HG02973 (cell line): ENCODE data around the gene EMC8.
"Not testable (repeated sequence)": the region's sequence is repeated elsewhere in the genome, so short reads cannot be mapped to it uniquely, and the experiment has no call there.

ENCODE experiments used
- ATAC-seq: cut with Tn5 transposase; IDR thresholded peaks from one replicate; pipeline ENCODE4 v1.9.1; 2021; ENCODE audit warnings: moderate library complexity; ENCODE audit not compliant: unreplicated experiment

EMC8 gene

GRCh38 chr16:85835227-85835751 lies 35.9 kb upstream of the EMC8 start:
- ATAC-seq = no peak

GRCh38 chr16:85834741-85835140 lies 35.4 kb upstream of the EMC8 start:
- no peak for ATAC-seq

- no peak for ATAC-seq
Measured at GRCh38 chr16:85833219-85833920, 34.0 kb upstream of the EMC8 start.

GRCh38 chr16:85832570-85833218 lies 33.4 kb upstream of the EMC8 start:
- ATAC-seq = peak; percentile 48

- ATAC-seq = no peak
Measured at GRCh38 chr16:85830821-85831220, 31.5 kb upstream of the EMC8 start.

DNA sequence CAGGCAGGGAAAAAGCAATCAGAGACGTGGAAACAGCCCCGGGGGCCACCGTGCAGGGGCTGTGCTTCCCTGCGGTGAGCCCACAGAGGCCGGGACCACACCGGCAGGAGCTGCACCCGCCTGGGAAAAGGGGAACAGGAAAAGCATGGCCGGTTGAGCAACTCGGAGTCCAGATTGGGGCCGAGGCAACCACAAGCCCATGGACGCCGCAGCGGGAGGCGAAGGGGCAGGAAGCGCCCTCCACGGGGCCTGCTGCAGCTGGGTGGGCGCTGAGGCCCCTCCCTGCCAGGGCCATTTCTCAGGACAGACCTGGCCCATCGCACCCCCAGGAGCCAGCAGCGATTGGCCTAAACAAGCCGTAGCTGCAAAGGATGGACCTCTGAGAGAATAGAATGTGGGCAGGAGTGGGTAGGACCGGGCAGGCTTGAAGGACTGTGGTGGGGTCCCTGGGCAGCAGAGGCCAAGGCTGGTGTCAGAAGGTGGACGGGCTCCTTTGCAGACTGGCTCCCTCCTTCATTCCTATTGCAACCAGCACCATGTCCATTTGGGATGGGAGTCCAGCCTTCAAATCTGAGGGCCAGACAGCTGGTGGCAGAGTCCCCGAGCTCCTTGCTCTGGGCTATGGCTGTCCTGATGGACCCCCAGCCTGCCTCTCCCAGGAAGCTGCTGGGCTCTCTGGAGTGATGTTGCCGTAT lies 30.6 kb upstream of the EMC8 start:
- no peak for ATAC-seq

DNA sequence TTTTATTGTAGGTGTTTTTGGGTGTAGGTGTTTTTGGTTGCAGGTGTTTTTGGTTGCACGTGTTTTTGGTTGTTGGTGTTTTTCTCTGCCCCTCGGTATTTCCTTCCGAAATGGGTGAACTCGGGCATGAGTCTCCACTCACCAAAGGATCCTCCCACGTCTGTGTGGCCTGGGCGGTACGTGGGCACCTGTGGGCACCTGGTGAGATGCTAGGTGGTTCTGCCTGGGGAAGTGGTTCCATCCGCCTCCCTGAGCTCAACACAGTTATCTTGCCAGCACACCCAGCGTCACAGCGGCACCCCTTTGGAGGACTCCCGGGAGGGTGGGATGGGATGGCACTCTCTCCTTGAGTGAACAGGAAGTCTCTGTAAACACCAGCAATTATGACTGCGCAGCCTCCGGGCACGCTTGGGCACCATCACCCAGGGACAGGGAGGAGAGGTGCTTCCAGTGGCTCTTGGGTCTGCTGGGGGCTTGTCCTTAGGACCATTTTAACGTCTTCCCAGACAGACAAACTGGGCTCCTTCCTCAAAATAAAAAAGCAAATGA lies 29.9 kb upstream of the EMC8 start:
- ATAC-seq = no peak

- ATAC-seq = no peak
Measured at GRCh38 chr16:85828166-85828565, 28.8 kb upstream of the EMC8 start.

- no peak for ATAC-seq
Measured at GRCh38 chr16:85826686-85827247, 27.4 kb upstream of the EMC8 start.

- ATAC-seq = no peak
Measured at GRCh38 chr16:85825326-85825725, 26.0 kb upstream of the EMC8 start.

GRCh38 chr16:85824161-85825135 lies 25.1 kb upstream of the EMC8 start:
- no peak for ATAC-seq

DNA sequence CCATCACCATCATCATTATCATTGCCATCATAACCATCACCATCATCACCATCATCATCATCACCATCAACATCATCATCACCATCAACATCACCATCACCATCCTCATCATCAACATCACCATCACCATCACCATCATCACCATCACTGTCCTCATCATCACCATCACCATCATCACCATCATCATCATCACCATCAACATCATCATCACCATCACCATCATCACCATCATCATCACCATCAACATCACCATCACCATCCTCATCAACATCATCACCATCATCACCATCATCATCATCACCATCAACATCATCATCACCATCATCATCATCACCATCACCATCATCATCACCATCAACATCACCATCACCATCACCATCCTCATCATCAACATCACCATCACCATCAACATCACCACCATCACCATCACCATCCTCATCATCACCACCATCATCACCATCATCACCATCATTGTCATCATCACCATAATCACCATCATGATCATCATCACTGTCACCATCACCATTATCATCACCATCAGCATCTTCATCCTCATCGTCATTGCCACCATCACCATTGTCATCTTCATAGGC lies 24.1 kb upstream of the EMC8 start:
- no peak for ATAC-seq

GRCh38 chr16:85822145-85822544 lies 22.8 kb upstream of the EMC8 start:
- ATAC-seq = no peak

- peak; percentile 71 for ATAC-seq
Measured at GRCh38 chr16:85821390-85822135, 22.2 kb upstream of the EMC8 start.

DNA sequence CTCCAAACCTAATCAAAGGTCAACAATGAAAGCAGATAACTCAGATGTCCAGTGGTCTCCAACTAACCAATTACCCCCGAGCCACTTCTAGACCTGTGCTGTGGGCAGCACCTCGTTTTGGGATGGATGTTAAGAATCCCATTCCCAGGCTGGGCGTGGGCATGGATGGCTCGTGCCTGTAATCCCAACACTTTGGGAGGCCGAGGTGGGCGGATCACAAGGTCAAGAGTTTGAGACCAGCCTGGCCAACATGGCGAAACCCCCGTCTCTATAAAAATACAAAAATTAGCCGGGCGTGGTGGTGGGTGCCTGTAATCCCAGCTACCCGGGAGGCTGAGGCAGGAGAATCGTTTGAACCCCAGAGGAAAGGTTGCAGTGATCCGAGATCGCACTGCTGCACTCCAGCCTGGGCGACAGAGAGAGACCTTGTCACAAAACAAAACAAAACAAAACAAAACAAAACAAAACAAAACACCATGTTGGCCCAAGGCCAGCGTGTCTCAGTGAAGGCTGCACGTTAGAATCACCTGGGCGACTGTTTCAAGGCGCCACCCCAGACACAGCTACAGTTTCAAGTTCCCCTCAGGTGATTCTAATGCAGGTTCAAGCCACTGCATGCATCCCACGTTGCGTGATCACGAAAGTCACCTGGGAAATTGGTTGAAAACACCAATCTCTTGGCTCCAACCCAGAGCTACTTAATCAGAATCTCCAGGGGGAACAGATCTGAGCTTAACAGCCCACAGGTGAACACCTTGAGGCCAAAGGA lies 21.4 kb upstream of the EMC8 start:
- no peak for ATAC-seq

- no peak for ATAC-seq
Measured at GRCh38 chr16:85819771-85820170, 20.4 kb upstream of the EMC8 start.

DNA sequence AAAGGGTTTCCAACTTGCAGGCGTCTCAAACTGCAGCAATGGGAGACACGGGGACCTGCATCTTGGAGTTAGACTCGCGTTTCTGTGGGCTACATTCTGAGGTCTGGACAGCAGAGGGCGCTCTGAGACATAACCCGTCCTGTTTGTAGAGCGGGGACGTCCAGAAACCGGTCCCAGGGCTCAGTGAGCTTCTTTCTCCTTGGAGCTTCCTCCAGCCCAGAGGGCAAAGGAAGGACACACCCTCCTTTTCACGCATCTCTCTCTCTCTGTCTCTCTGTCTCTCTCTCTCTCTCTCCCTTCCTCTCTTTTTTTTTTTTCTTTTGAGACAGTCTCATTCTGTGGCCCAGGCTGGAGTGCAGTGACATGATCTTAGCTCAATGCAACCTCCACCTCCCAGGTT lies 19.9 kb upstream of the EMC8 start:
- no peak for ATAC-seq

GRCh38 chr16:85817195-85817594 lies 17.9 kb upstream of the EMC8 start:
- ATAC-seq = not testable (repeated sequence)
